ENCODE data around the gene PALLD.

The PALLD gene

GRCh38 chr4:168832763-168833575 is 336.1 kb downstream of the PALLD start:
- no peak for DNase-seq (ENCODE audit: low spot score)

DNA sequence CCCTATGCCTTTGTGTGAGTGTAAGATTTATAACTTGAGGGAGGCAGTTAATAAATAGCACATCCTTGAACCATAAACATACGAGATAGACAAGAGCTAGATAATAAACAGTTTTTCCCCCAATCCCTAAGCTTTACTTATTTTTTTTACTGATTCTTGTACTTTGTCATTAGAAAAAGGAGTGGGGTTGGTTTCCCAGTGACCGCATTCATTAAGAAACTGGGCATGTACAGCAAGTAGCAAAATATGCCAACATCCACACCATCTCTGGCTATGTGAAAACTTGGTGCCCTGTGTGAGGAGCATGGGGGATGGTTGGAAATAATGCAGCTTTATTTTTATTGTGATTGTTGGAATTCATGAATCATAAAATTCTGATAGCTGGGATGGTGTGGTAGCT is 337.0 kb downstream of the PALLD start:
- no peak for DNase-seq (ENCODE audit: low spot score)

DNA sequence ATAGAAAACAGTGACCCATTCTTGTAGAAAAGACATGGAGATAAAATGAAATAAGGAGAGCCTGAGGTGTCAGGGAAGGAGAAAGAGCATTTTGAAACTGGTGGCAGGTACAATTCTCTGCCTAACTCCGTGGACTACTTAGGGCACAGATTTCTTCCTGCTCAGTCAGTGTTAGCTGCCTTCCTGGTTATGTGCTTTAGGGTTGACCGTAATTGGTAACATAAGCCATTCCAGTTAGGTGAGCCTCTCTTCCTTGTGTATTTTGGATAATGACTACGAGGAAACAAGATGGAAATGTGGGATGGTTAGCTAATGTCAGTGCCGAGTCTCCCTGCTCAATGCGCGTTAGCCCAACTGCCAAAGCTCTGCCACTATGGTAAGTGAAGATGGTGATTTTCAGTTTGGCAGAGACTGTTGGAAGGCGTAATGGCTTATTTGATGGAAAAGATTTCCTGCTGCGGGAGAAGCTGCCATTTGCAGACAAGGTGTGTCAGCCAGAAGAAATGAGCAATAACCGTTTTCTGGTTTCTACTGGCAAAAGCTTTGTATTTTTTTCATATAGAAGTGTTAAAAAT is 339.1 kb downstream of the PALLD start:
- no peak for DNase-seq (ENCODE audit: low spot score)

DNA sequence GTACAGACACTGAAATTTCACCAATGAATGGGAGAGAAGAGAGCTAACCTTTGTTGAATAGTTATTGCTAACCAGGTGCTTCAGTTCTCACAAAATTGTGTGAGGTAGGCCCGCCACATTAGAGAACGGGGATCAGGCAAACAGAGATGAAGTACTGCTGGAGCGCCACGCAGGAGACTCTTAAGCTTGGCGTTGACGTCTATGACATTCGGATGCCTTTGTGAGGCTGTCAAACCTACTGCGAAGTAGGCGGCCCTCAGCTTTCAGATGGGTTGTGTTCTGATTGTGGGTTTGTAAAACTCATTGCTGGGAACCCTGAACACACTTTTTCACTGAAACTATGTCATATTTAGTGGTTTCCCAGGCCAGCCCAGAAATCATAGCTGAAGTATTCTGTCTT is 339.6 kb downstream of the PALLD start:
- DNase-seq (ENCODE audit: low spot score) = no peak

DNA sequence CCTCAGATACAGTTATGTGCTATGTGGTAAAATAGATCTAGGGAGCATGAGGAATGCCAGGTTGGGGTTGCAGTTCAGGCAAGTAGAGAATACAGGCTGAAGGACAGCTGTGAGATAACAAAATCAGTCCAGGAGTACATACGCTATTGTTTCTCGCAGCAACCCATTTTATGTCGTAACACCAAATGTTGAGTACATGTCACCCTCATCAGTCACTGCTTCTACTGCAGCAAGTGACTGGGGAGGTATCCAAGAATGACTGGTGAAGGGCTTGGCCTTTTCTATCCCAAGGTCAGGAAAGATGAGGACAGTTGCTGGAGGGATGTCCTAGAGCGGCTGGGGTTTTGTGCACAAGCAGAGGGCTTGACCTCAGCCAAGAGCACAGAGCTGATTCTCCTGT is 341.1 kb downstream of the PALLD start:
- DNase-seq (ENCODE audit: low spot score) = no peak

DNA sequence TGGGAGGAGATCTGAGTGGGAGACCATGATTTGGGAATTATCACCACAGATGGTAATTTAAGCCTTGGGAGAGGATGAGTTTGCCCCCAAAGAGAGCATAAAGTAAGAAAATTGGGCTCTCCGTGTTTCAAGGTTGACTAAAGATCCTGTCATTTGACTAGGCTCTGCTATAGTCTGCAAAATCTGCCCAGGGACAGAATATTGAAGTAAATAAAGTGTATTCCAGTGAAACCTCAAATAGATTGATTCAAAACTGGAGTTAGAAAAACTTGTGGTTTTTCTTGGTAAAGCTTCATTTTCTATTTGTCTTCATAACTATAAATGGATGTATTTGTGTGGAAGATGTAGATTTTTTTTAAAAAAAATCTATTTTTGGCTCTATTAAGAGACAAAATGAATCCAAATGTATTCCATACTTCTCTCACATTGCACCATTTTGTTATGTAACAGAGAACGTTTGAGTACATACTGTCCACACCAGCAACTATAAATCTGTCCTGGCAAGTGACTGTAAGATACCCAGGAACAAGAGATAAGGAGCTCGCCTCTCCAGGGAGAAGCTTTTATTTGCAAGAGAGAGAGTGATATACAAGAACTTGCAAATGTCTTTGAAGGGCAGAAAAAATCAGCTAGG is 343.0 kb downstream of the PALLD start:
- no peak for DNase-seq (ENCODE audit: low spot score)

DNA sequence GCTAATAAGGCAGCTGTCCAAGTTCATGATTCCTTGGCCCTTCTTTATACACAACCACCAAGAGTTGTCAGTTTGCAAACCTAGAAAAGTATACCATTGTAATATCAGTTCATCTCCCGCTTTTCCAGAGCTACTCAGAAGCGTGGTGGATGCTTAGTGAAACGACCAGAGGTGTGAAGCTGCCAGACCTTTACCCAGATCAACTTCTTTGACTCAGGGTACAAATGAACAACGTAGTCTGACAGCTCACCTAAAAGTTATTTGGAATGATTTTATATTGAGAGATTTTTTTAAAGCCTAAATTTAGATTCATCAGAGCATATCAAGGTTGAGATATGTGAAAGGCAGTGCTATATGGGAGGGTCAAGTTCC is 343.5 kb downstream of the PALLD start:
- DNase-seq (ENCODE audit: low spot score) = no peak

DNA sequence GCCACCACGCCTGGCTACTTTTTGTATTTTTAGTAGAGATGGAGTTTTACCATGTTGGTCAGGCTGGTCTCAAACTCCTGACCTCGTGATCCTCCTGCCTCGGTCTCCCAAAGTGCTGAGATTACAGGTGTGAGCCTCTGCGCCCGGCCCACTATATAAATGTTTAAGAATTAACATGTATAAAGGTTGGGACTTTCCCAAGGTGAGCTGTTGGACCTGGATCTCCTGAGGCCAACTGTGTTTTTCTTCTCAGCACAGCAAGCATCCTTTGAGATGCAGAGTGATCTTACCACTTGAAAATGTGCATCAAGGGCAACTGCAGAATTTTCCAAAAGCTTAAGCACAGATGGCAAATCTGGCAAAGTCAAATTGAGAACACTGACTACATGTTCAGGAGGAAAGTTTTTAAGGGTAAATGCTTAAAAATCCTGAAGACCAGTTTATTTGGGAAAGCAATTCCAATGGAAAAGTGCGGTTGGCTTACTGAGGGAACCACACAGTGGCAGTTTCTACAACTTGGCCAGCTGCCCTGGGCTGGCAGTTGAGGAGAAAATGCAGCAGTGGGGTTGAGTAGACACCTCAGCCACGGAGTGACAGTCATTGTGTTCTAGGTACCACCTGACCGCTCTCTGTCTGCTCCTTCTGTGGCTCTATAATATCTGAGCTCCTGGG is 344.3 kb downstream of the PALLD start:
- no peak for DNase-seq (ENCODE audit: low spot score)

- no peak for DNase-seq (ENCODE audit: low spot score)
Observed at GRCh38 chr4:168841672-168842019, 344.8 kb downstream of the PALLD start.

- no peak for DNase-seq (ENCODE audit: low spot score)
Observed at GRCh38 chr4:168842186-168842585, 345.3 kb downstream of the PALLD start.

DNA sequence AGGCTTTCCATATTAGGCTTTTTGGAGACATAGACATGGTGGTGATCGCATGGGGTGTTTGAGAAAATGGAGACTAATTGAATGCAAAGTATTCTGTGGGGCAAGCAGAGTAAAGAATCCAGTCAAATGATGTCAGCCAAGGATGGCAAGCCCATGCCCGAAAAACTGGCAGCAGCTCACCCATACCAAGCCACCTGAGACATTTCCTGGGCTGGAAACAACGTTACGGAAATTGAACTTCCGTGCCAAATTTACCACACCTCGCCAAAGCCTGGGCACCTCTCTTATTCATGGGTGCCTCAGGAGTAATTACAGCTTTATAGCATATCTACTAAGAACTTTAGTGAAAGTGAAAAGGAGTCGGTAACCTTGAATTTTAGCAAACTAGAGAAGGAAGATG is 346.8 kb downstream of the PALLD start:
- no peak for DNase-seq (ENCODE audit: low spot score)

DNA sequence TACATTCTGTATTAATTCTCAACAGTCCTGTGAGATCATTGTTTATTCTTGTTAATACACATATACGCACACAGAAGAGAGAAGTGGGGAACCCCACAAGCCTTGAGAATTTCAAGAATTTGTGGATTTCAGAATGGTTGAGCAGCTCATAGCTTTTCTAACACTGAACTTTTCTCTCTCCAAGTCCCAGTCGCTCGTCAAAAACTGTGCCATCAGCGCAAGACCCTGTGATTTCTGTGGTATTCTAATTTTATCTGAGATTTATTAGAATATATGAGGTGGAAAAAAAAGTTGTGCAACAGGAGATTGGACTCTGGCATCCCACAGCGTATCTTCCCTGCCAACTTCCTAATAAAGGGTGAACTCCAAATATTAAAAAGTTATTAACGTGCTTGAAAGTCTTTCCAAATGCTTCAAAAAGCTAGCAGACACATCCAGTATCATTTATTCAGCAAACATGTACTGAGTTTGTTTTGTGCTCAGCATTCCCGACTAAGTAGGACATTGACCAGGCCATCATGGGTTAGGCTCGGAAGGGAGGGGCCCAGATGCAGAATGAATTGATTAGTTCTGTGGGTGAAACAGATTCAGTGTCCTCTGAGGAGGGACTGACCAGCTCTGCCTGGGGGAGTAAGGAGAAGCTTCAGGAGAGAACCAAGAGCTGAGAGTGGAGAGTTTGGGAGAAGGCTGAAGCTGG is 347.6 kb downstream of the PALLD start:
- DNase-seq (ENCODE audit: low spot score) = no peak

GRCh38 chr4:168845897-168846296 is 349.0 kb downstream of the PALLD start:
- no peak for DNase-seq (ENCODE audit: low spot score)

GRCh38 chr4:168846414-168846813 is 349.6 kb downstream of the PALLD start:
- no peak for DNase-seq (ENCODE audit: low spot score)

DNA sequence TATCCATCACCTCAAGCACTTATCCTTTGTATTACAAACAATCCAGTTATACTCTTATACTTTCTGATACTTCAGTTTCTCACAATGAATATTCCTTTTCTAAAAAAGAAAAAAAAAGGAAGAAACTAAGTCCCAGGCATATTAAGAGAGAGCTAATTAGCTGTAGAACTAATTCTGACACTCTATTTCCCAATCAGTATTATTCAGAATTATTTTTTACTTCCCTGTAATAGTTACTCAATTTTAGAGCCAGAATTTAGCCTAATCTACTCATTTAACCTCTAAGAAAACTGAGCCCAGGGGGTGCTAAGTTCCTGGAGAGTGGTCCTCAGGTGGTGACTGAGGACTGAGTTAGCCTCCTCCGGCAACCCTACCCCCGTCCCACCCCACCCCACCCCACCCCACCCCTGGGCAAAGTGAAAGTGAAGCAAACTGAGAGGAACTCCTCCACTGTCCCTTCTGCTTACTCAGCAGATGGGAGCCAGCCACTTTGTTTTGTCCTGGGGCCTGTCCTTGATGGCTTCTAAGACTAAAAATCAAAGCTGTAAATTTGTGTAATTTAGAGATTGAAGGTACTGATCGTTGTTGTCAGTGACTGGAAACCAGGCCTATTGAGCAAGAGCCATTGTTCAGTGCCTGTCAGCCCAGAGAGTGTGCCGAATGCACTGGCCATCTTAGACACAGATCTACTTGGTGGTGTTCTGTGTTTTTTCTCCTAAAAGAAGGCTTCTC is 351.1 kb downstream of the PALLD start:
- DNase-seq (ENCODE audit: low spot score) = no peak

DNA sequence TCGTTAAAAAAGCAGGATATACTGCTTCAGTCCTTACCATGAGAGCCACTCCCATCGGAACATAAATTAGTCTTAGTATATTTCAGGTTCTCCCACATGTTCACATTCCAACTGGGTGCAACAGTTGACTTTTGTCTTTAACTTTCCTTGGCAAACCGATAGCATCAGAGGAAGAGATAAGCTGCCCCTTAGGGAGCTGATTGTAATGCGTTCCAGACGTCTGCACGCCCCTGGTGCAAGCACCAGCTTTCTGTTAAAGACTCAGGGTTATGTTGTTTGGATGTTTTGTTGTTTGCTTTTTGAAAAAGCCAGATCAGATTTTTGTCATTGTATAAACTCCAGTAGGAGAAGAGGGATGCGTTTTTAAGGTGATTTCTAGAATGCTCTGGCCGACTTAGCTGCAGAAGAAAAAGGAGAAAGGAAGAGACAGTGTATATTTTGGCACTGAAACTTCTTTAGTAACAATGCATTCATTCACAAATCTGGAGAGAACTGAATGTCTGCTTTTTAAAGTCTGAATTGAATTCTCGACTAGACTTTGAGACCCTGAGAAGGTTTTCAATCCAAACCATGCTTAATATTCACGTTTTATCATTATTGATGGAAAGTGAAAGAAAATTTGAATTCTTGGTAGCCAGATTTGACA is 352.3 kb downstream of the PALLD start:
- no peak for DNase-seq (ENCODE audit: low spot score)

GRCh38 chr4:168849997-168850396 is 353.1 kb downstream of the PALLD start:
- DNase-seq (ENCODE audit: low spot score) = no peak

DNA sequence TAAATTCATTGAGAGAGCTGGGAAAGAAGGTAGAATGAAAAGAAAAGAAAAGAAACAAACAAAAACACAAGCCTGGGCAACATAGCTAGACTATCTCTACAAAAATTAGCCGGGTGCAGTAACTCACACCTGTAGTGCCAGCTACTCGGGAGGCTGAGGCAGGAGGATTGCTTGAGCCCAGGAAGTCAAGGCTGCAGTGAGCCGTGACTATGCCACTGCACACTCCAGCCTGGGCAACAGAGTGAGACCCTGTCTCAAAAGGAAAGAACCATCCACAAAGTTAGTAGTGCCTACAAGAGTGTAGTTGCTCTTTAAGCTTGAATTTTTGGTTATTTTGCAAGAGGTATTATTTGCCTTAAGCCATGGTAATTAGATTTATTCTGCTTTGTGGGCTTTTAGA is 355.5 kb downstream of the PALLD start:
- no peak for DNase-seq (ENCODE audit: low spot score)

DNA sequence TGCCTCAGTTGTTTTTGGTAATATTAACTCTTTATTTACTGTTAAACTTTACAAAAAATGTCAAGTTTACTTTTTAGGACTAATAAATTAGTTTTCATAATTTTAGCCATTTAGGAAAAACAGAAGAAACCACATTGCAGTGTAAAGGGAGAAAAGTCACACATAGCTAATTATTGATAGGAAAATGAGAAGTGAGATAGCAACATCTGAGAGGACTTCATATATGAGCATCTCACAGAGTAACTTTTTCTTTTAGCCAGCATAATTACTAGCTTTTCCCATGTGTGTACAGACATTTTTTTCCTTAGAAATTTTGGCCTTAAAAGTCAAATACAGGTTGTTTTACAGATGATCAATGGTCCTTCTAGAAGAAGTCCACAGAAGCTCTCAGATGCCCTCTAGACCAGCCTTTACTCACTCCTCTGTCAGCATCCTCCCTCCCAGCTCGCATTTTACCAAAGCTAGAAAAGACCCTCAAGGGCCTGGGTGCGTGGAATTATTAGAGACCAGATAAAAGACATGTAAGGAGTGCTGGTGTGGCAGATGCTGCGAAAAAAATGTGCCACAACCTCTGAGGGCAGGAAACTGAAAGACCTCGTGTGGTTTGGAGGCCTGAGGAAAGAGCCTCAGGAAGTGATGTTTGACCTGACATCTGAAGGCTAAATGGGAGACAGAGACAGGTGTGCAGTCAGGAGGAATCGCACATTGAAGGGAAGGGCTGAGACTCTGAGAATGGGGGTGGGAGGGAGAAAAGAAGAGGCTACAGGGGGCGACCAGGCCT is 356.3 kb downstream of the PALLD start:
- DNase-seq (ENCODE audit: low spot score) = no peak

- DNase-seq (ENCODE audit: low spot score) = no peak
Observed at GRCh38 chr4:168853770-168854169, 356.9 kb downstream of the PALLD start.
